Peyer's patch (tissue), 4 donors: Measurements from ENCODE around the gene SCN3A.

Source experiments
- CTCF ChIP-seq, 6 experiments: fragments of 450-650 bp in 4 of 6; fragments of 200-600 bp in 2 of 6; sonication (generic) in 1 of 6; IDR thresholded peaks; one replicate each; pipeline ENCODE4 v1.5.1; 2017 to 2019; ENCODE audit warnings: antibody characterized with exemption in 6 of 6, mild to moderate bottlenecking in 3 of 6, moderate library complexity in 1 of 6
- POLR2A ChIP-seq, 2 donors: fragments of 450-650 bp; IDR thresholded peaks; one replicate each; pipeline ENCODE4 v1.5.1; 2017; ENCODE audit warnings: antibody characterized with exemption in 2 of 2, mild to moderate bottlenecking in 2 of 2, moderate library complexity in 2 of 2

- TF ChIP-seq CTCF (IDR thresholded peaks at IDR 0.05): no peak
- no peak for TF ChIP-seq POLR2A (IDR thresholded peaks at IDR 0.05)
These were observed 56.4 kb downstream of the SCN3A start for GRCh38 chr2:165147186-165148045.
